HCEC 1CT (cell line): ENCODE data around the gene PIGP.
"Not testable (repeated sequence)": the region's sequence is repeated elsewhere in the genome, so short reads cannot be mapped to it uniquely, and the experiment has no call there.

Experiments
- DNase-seq: peaks from one replicate; pipeline ENCODE4 v3.0.0-alpha.2; 2017

Gene PIGP

DNA sequence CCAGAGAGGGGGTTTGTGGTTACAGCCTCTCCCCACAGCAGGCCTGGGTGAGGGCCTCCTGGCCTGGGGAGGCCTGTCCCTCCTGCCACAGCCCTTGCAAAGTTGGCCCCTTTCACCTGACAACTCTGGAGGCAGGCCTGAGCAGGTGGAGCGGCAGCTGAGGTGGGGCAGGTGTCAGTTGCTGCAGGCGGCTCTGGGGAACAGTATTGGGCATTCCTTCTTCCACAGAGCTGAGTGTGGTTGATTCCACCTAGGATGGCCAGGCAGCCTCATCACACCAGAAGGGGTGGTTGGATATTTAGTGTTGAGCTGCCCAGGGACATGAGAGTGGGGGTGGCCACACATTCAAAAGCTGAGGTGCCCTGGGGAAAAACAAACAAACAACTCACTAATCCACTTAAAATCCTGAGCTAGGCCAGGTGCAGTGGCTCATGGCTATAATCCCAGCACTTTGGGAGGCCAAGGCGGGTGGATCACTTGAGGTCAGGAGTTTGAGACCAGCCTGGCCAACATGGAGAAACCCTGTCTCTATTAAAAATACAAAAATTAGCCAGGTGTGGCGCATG, 31.1 kb downstream of the PIGP start:
- DNase-seq: no peak

DNA sequence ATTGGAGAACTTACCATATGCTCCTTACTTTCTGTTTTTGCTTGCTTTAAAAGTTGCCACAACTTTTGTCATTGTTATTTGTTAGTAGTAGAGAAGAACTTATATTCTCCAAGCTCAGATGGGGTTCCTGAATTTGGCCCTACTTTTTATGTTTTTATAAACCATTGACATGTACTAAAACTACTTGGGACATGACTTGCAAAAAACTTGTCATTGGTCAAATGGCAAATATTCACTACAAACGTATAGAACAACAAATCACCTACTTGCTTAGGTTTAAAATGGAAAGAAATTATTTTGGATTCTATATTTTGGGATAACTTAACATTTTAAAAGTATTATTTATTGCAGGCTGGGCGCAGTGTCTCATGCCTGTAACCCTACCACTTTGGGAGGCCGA, 32.7 kb downstream of the PIGP start:
- DNase-seq: no peak

DNA sequence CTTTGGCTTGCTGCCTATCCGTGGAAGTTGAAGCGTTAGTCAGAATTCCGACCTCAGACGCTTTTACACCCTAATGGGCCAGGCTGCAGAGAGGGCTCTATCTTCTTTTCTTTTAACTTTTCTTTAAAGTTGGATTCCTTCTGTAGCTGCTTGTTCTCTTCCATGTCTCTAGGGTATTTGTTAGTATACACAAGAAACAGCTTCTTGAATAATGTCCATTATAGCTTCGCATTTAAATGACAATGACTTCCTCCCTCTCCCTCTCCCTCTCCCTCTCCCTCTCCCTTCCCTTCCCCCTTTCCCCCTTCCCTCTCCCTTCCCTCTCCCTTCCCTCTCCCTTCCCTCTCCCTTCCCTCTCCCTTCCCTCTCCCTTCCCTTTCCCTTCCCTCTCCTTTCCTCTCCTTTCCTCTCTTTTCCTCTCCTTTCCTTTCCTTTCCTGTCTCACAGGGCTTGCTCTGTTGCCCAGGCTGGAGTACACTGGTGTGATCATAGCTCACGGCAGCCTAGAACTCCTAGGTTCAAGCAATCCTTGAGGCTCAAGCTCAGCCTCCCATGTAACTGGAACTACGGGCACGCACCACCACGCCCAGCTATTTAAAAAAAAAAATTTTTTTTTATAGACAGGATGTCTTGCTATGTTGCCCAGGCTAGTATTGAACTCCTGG, 33.3 kb downstream of the PIGP start:
- DNase-seq: peak; percentile 2

DNA sequence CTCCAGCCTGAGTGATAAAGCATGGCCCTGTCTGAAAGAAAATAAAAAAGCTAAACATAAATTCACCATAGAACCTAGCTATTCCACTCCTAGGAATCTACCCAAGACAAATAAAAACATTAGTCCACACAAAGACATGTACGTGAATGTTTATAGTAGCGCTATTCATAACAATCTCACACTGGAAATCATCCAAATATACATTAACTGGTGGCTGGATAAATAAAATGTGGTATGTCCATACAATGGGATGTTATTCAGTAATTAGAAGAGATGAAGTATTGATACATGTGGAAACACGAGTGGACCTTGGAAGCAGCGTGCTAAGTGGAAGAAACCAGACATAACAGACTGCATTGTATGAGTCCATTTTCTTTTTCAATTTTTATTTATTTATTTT, 36.7 kb downstream of the PIGP start:
- DNase-seq: no peak

DNA sequence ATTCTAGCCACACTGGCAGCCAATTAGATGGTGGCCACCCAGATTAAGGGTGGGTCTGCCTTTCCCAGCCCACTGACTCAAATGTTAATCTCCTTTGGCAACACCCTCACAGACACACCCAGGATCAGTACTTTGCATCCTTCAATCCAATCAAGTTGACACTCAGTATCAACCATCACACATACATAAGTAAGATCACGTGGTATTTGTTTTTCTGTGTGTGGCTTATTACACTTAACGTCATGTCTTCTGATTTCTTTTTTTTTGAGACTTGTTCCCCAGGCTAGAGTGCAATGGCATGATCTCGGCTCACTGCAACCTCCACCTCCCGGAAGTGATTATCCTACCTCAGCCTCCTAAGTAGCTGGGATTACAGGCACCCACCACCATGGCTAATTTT, 38.5 kb downstream of the PIGP start:
- DNase-seq: not testable (repeated sequence)

DNA sequence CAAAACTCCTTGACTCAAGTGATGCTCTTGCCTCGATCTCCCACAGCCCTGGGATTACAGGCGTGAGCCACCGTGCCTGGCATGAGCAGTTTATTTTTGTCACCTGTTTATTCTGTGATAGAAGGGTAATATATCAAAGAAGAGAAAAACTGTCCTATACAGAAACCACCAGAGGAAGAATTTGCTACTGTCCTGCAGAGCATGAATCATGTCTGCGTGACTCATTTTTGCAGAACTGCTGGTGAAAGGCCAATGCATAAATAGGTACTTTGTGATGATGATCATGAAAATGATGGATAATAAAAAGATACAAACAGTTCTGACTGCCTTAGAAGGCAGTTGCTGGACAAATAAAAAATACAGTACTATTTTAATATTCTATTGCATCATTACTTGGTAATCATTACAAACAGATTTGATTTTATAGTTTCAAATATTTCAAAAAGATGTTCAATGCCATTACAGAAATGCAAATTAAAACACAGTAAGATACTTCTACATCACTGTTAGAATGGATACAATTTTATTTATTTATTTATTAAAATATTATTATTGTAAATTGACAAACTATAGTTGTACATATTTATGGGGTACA, 39.9 kb downstream of the PIGP start:
- DNase-seq: peak; percentile 72

DNA sequence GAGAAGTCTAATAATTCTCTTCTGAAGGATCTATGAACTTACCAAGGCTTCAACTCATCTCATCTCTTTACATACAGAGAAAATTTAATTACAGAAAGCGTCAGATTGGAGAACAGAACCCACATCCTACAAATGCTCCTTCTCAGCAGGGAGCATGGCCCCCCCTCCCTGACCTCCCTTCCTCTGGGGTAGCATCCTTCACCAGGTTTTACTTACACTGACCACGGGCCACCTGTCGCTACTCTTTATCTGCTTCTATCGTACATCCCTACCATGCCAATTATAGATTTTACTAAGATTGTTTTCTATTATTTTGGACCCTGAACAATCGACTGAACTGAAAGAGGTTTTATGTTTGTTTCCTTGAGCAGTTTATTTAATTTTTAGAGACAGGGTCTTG, 40.6 kb downstream of the PIGP start:
- DNase-seq: no peak

DNA sequence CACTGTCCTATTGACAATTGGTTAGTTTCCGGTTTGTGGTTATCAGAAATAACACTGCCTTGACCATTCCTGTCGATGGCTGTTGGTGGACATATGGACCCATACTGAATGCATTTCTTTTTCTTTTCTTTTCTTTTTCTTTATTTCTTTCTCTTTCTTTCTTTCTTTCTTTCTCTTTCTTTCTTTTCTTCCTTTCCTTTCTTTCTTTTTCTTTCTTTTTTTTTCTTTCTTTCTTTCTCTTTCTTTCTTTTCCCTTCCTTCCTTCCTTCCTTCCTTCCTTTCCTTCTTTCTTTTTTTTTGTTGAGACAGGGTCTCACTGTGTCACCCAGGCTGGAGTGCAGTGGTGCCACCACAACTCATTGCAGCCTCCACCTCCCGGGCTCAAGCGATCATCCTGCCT, 42.0 kb downstream of the PIGP start:
- DNase-seq: no peak

DNA sequence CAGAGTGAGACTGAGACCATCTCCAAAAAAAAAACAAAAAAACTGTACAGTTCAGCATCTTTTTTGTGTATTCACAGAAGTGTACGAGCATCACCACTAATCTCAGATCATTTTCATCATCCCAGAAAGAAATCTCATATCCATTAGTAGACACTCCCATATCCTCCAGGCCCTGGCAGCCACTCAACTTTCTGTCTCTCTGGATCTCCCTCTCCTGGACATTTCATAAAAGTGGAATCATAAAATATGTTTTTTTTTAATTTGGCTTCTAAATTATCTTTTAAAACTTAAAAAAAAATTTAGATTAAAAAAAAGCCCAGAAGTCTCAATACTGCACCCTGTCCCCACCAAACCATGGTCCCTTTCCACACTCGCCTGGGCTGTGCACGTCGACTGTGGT, 44.3 kb downstream of the PIGP start:
- DNase-seq: no peak

DNA sequence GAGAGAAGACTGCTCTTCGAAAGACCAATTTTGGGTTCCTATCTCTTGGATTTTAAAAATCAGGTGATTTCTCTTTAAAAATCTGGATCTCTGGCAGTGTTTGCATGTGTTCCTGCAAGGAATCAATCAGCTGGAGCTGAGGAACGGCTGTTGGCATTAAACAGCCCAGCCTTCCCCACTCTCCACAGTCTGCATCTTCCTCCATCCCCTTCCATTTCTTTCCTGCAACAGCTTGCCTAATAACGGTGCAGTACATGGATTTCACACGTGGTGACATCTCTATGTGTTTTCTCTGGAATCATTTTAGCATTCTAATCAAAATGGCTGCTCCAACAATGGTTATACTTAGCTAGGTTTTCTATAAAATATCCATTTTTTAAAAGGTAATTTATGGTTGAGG, 46.4 kb downstream of the PIGP start:
- DNase-seq: no peak

DNA sequence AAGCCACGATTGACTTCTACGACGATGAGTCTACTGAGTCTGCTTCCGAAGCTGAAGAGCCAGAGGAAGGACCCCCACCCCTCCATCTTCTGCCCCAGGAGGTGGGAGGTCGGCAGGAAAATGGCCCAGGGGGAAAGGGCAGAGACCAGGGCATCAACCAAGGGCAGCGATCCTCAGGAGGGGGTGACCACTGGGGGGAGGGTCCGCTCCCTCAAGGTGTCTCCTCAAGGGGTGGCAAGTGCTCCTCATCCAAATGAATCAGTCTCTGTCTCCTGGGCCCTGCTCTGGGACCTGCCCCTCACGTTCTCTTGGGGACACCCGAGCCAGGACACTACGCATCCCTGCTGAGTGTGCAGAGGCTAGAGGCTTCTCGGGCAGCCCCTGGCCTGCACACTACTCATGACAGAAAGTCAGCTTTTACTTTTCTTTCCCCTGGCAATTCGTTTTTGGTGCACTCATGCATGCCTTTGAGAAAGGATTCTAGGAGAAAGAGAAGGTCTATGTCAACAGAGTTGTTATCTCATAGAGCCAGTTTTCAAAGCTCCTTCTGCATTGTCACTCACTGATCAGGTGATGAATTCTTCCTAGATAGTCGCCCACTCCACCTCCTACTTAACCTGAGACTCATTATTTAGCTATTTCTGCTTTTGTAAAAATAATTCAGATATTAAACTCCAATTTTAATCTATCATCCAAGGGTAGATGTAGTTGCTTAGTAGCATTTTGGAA, 54.8 kb downstream of the PIGP start:
- no peak for DNase-seq
